Ovary (tissue), 9 donors: ENCODE results near the gene SMIM5. TPM values are rescaled to one million over a fixed set of nuclear protein-coding genes. Genes with fewer than 3 reads are reported as not detected.

Experiments
- DNase-seq, 5 donors: peaks; one replicate each; pipeline ENCODE4 v3.0.0-alpha.2; 2019 to 2020
- H3K27ac ChIP-seq, 2 donors: fragments of 200-600 bp; one replicate each; pipeline versions ENCODE4 v1.5.1 to v1.8.0; 2019 to 2022
- H3K27me3 ChIP-seq: fragments of 200-600 bp; one replicate; pipeline ENCODE4 v1.8.0; 2022
- H3K36me3 ChIP-seq: fragments of 200-600 bp; sonication (generic); one replicate; pipeline ENCODE4 v1.5.1; 2019
- H3K4me1 ChIP-seq: one replicate; pipeline ENCODE4 v1.8.1; 2013; ENCODE audit warnings: mild to moderate bottlenecking, moderate library complexity; ENCODE audit not compliant: insufficient read depth
- H3K4me3 ChIP-seq: fragments of 200-600 bp; sonication (generic); one replicate; pipeline ENCODE4 v1.5.1; 2017
- H3K9me3 ChIP-seq, 2 donors: fragments of 200-600 bp in 1 of 2; sonication (generic) in 1 of 2; one replicate each; pipeline versions ENCODE4 v1.5.1 to v1.8.1; 2013 to 2019; ENCODE audit warnings: mild to moderate bottlenecking in 1 of 2, moderate library complexity in 1 of 2
- EP300 ChIP-seq: sonication (generic); formaldehyde crosslinking; IDR thresholded peaks from one replicate; pipeline ENCODE4 v1.6.1; 2017; ENCODE audit warnings: antibody characterized with exemption
- POLR2A ChIP-seq: fragments of 450-650 bp; IDR thresholded peaks from one replicate; pipeline ENCODE4 v1.6.1; 2017; ENCODE audit warnings: antibody characterized with exemption, mild to moderate bottlenecking, moderate library complexity
- WGBS, 3 donors: extraction: QIAGEN DNeasy Blood & Tissue Kit in 1 of 3; methylation state at CpG; one replicate each; pipeline versions ENCODE4 v1.1.5 to v1.1.7; 2013 to 2017; 5-methylcytosine and 5-hydroxymethylcytosine counted together
- intact Hi-C, 4 donors: fragments of 100-400 bp; cut with DNase I; formaldehyde crosslinking; loops; one replicate each; pipeline versions ENCODE4 v1.11.0 to v1.15.1; 2022 to 2023
- polyA plus RNA-seq, 2 donors: library from polyadenylated mRNA; stranded (reverse); fragments of 200-250 nt in 1 of 2; fragments of 350-450 nt in 1 of 2; fragmentation: Illumina TruSeq in 1 of 2; extraction: RNeasy Lipid Tissue Mini Kit (QIAGEN cat#74804) in 1 of 2; gene quantifications; one replicate each; pipeline ENCODE4 v1.2.3, GENCODE V29; 2013 to 2014
- total RNA-seq, 7 donors: library from RNA; depleted of rRNA in 2 of 7; stranded (reverse); fragments of >200 nt in 2 of 7; fragmentation: NEBNext Ultra II Directional in 3 of 7; extraction: Animal tissue kit (Norgen Biotek cat#: 25700) in 3 of 7; gene quantifications; one replicate each; pipeline versions ENCODE4 v1.1.0 to v1.2.4, GENCODE V29; 2016 to 2023
- TF ChIP-seq, protein P1 (sequence below), 3 donors: fragments of 450-650 bp in 2 of 3; fragments of 200-600 bp in 1 of 3; IDR thresholded peaks; one replicate each; pipeline versions ENCODE4 v1.5.1 to v1.8.0; 2016 to 2022; ENCODE audit warnings: antibody characterized with exemption in 3 of 3, mild to moderate bottlenecking in 1 of 3
- donor health status: DM: no; HTN: no; CAD: no; lungs with moderate emphysema.
- donor health status: DM: no; HTN: no; CAD: no.
- donor health status: Bipolar disorder and iron deficiency.
- donor health status: DM: yes; HTN: yes; CAD: no.
- donor health status: DM: no; HTN: no; CAD: no.
- donor health status: DM: yes; HTN: yes; CAD: no.

Gene SMIM5
- total and polyA plus RNA-seq, 9 donors: 0.51 to 7.9 (median 1.3) TPM

DNA sequence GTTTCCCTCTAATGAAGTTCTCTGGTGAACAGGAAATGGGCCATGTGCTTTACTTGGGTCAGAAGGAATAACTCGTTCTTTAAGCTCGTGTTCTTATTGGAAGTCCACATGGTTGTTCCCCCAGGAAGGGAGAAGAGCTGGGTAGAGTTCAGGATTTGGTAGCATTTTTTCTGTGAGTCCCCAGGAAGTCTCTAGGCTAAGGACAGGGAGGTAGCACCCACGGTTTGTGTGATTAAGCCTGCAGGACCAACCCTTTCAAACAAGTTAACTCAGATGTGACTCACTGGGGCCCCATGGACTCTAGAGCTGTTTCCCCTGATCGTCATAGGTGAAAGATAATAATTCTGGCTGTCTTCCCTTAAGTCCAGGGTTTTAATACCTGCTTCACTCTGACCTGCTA is 50.3 kb downstream of the SMIM5 start:
- TF ChIP-seq EP300 (no peak), POLR2A (no peak)
- TF ChIP-seq, protein P1, sequence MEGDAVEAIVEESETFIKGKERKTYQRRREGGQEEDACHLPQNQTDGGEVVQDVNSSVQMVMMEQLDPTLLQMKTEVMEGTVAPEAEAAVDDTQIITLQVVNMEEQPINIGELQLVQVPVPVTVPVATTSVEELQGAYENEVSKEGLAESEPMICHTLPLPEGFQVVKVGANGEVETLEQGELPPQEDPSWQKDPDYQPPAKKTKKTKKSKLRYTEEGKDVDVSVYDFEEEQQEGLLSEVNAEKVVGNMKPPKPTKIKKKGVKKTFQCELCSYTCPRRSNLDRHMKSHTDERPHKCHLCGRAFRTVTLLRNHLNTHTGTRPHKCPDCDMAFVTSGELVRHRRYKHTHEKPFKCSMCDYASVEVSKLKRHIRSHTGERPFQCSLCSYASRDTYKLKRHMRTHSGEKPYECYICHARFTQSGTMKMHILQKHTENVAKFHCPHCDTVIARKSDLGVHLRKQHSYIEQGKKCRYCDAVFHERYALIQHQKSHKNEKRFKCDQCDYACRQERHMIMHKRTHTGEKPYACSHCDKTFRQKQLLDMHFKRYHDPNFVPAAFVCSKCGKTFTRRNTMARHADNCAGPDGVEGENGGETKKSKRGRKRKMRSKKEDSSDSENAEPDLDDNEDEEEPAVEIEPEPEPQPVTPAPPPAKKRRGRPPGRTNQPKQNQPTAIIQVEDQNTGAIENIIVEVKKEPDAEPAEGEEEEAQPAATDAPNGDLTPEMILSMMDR (IDR thresholded peaks at IDR 0.05): no peak
- whole genome bisulfite sequencing, 3 donors: 81 to 90% (median 89%) methylated on average over 4 of the region's 4 CpGs
- H3K27me3 ChIP-seq: no peaks in the 10 kb centered on the region

DNA sequence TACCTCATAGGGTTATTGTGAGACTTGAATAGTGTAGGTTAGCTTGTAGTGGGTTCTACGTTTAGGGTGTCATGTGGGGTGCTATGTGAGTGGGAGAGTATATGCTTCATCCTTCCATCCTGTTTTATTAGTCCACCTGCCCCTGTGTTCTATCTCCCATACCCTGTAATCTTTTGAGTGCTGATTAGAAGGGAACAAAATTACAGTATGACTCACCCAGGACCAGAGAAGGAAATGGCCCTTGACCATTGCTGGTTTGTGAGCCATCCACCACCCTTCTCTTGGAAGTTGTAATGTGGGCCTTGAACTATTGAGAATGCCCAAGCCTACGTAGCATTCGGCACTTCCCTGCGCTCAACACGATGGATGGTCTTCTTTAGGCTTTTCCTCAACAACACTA is 51.0 kb downstream of the SMIM5 start:
- Histone ChIP-seq H3K27me3 (no peaks in the 10 kb centered on the region), H3K36me3 (no peaks in the 10 kb centered on the region), H3K9me3 (no peaks in the 10 kb centered on the region), H3K4me1 (no peaks in the 10 kb centered on the region), H3K27ac (no peak overlapping the region), H3K4me3 (no peak overlapping the region)
- intact Hi-C loops: loop anchor here in 2 of 4 donors (5.0 kb wide), 1 partner anchor 63 kb away; no protein-coding TSS in a partner anchor
- TF ChIP-seq POLR2A: no peak
- no peak for TF ChIP-seq EP300
- TF ChIP-seq, protein P1 (IDR thresholded peaks at IDR 0.05): no peak
- WGBS, 3 donors: 90 to 96% (median 94%) methylated on average over 5 of the region's 5 CpGs
- no peak for DNase-seq

More for the DNA sequence above, 50.3 kb downstream of the SMIM5 start:
- no peaks in the 10 kb centered on the region for H3K9me3 ChIP-seq
- H3K36me3 ChIP-seq: no peaks in the 10 kb centered on the region
- H3K27ac ChIP-seq: no peak overlapping the region
- no peaks in the 10 kb centered on the region for H3K4me1 ChIP-seq
- no peak overlapping the region for H3K4me3 ChIP-seq
- DNase-seq: no peak
- intact Hi-C loops: loop anchor here in 2 of 4 donors (5.0 kb wide), 1 partner anchor 64 kb away; no protein-coding TSS in a partner anchor

DNA sequence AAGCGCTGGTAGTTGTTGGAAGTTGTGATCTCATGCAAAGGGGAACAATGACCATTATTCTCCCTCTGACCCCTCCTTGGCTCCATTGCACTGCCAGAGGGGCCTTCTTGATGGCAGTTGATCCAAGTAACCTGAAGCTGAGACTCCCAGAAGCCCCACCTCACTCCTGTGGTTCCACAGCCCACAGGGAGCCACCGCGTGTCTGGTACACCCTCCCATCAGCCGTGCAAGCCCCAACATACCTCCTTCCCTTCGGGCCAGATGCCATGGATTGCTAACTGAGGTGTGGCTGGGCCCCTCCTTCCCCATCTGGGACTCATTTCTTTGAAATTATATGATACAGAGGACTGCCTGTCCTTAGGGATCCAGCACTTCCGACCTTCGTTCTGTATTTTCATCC is 51.7 kb downstream of the SMIM5 start:
- H3K36me3 ChIP-seq: no peaks in the 10 kb centered on the region
- intact Hi-C loops: loop anchor here in 2 of 4 donors (5.0 kb wide), 1 partner anchor 62 kb away; no protein-coding TSS in a partner anchor
- no peaks in the 10 kb centered on the region for H3K4me1 ChIP-seq
- 73 to 81% (median 79%) methylated on average over 7 of the region's 7 CpGs for WGBS, 3 donors
- no peak overlapping the region for H3K4me3 ChIP-seq
- no peak for DNase-seq
- no peak overlapping the region for H3K27ac ChIP-seq
- TF ChIP-seq, protein P1 (IDR thresholded peaks at IDR 0.05): no peak
- TF ChIP-seq EP300: no peak
- TF ChIP-seq POLR2A: no peak
- H3K9me3 ChIP-seq: no peaks in the 10 kb centered on the region
- H3K27me3 ChIP-seq: no peaks in the 10 kb centered on the region

DNA sequence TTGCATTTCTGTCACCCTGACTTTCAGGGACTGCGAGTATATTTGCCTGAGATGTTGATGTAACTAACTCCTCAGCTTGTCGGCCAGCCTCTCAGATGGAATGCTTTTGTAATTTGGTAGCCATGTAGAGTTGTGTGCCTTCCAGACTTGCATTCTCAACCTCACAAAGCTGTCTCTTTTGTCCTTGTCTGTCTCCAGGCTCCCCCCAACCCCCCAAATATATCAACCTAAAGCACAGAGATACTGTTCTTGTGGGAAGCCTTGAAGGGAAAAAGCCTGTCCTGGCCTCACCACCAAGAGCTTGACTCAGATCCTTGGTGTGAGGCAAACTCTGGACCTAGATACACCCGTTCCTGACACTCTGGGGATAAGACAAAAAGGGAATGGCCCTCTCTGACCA is 52.3 kb downstream of the SMIM5 start:
- Histone ChIP-seq H3K9me3 (no peaks in the 10 kb centered on the region), H3K36me3 (no peaks in the 10 kb centered on the region), H3K4me3 (no peak overlapping the region), H3K27me3 (no peaks in the 10 kb centered on the region), H3K4me1 (no peaks in the 10 kb centered on the region), H3K27ac (no peak overlapping the region)
- no peak for DNase-seq
- TF ChIP-seq, protein P1 (IDR thresholded peaks at IDR 0.05): no peak
- TF ChIP-seq EP300 (no peak), POLR2A (no peak)
- WGBS, 3 donors: 80 to 88% (median 85%) methylated on average over 3 of the region's 3 CpGs
- intact Hi-C loops: no loop called here
